DMS 273 (cell line): ENCODE results near the gene ZBTB5.
"Not testable (repeated sequence)": the region's sequence is repeated elsewhere in the genome, so short reads cannot be mapped to it uniquely, and the experiment has no call there.

Source experiments
- DNase-seq: peaks from one replicate; lab custom pipeline; 2025; ENCODE audit not compliant: unreplicated experiment; lab: John Stamatoyannopoulos, UW

The ZBTB5 gene

DNA sequence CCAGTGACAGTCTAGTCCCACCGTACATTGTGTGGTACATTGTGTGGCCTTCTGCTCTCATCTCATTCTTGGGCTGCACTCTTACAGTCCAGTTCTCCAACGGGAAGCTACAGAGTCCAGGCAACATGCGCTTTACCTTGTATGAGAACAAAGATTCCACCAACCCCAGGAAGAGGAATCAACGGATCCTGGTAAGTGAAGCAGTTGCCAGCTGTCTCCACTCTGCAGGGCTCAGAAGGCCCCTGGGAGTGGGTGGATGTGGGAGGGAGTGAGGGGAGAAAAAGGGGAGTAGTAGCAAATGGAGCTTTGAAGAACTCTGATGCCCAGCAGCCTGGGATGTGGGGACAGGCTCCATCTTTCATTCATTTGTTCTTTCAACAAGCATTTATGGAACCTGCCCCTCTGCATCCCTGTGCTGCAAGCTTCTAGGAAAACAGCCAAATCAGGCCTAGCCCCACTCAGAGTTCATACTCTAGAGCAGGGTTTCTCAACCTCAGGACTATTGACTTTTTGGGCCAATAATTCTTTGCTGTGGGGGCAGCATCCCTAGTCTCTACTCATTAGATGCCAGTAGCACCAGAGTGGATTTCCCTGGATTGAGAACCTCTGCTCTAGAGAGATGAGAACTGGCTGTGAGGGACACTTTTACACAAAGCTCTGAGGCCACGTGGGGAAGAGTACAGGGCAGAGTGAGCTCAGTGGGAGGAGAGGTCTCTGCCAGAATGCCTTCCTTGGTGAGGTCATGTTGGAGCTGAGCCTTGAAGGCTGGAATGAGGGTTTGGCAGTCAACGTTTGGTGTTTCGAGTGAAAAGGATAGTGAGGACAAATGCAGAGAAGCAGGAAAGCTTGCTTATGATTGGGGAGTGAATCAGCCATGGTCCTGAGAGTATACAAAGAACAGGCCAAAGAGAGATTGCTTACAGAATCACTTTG lies 21.6 kb upstream of the ZBTB5 start:
- peak; percentile 64 for DNase-seq

- peak; percentile 56 for DNase-seq
Observed at GRCh38 chr9:37486256-37486615, 21.0 kb upstream of the ZBTB5 start.

DNA sequence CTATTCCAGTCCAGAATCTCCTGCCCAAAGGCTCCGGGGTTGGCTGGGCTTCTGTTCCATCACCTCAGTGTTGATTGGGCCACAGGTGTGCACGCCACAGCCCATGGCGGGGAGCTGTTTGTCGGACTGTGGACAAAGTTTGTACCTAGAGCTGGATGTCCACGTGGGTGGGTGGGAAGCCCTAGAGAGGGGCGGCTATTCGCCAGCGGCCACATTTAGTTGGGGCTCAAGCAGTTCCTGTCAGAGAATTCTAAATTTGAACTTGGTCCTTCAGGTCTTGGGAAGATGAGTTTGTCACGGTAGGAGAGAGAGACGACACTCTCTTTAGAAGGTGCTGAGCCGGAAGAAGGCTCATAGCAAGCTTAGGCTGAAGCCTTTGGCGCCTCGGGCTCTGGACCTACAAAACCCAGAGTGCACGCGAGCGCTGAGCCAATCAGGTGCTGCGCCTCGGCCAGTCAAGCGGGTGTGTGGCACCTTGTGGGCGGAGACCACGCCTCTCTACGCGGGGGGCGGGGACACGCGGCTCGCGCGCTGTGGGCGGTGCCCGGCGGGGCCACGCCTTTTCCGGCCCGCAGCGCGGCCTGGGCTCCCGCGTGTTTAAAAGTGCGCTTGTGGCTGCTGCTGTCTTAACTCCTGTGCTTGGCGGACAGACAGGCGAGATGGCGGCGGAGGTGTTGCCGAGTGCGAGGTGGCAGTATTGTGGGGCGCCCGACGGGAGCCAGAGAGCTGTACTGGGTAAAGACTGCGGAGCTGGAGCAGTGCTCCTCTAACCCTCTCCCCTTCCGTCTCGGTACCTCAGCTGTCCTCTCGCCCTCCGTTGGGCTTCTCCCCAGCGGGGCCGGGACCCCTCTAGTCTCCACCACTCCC lies 20.4 kb upstream of the ZBTB5 start, which contains the start of gene POLR1E:
POLR1E (plus strand) TSS at position 560 of the 867 bp plus-strand sequence; CDS start at position 660, 100 bp downstream.
- DNase-seq: peak; percentile 97

GRCh38 chr9:37480759-37481158 lies 15.5 kb upstream of the ZBTB5 start:
- peak; percentile 17 for DNase-seq

DNA sequence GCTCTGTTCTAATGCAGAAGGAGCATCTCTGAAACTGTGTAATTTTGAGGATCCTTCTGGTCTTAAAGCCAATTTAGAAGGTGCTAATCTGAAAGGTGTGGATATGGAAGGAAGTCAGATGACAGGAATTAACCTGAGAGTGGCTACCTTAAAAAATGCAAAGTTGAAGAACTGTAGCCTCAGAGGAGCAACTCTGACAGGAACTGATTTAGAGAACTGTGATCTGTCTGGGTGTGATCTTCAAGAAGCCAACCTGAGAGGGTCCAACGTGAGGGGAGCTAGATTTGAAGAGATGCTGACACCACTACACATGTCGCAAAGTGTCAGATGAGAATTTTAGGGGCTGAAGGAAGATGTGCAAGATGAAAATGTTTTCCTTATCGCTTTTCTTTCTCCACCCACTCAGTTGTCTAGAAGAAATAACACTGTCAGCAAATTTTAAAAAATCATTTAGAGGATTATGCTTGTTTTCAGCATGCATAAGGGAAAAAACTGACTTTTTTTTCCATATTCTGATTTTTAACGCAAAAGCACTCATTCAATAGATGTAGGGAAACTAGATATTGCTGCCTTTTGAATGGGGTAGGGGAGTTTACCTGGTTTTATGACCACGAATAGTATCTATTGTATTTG lies 12.9 kb upstream of the ZBTB5 start:
- DNase-seq: not testable (repeated sequence)

DNA sequence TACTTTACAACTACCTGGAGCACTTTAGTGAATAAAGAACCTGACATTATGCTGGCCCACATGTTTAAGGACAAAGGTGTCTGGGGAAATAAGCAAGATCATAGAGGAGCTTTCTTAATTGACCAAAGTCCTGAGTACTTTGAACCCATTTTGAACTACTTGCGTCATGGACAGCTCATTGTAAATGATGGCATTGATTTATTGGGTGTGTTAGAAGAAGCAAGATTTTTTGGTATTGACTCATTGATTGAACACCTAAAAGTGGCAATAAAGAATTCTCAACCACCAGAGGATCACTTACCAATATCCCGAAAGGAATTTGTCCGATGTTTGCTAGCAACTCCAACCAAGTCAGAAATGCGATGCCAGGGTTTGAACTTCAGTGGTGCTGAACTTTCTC lies 12.2 kb upstream of the ZBTB5 start:
- not testable (repeated sequence) for DNase-seq

- no peak for DNase-seq
Observed at GRCh38 chr9:37476930-37477329, 11.7 kb upstream of the ZBTB5 start.

GRCh38 chr9:37474438-37474837 lies 9.2 kb upstream of the ZBTB5 start:
- no peak for DNase-seq

- not testable (repeated sequence) for DNase-seq
Observed at GRCh38 chr9:37473982-37474381, 8.7 kb upstream of the ZBTB5 start.

- peak; percentile 46 for DNase-seq
Observed at GRCh38 chr9:37471942-37472684, 6.9 kb upstream of the ZBTB5 start.

GRCh38 chr9:37468620-37469019 lies 3.4 kb upstream of the ZBTB5 start:
- DNase-seq: no peak

DNA sequence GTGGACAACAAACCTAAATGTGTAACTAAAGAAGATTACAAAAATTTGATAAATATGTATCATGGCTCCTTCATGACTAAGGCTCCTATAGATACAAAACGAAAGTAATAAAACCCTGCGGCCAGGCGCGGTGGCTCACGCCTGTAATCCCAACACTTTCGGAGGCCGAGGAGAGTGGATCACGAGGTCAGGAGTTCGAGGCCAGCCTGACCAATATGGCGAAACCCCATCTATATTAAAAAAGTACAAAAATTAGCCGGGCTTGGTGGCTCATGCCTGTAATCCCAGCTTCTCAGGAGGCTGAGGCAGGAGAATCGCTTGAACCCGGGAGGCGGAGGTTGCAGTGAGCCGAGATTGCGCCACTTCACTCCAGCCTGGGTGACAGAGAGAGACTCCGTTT lies 2.3 kb upstream of the ZBTB5 start:
- DNase-seq: not testable (repeated sequence)

- peak; percentile 94 for DNase-seq
Observed at GRCh38 chr9:37466037-37466709, 923 bp upstream of the ZBTB5 start.

- peak; percentile 98 for DNase-seq
Observed at GRCh38 chr9:37464426-37465248, 613 bp downstream of the ZBTB5 start.

GRCh38 chr9:37464006-37464405 lies 1.2 kb downstream of the ZBTB5 start:
- DNase-seq: no peak

- no peak for DNase-seq
Observed at GRCh38 chr9:37456817-37457216, 8.4 kb downstream of the ZBTB5 start.

- no peak for DNase-seq
Observed at GRCh38 chr9:37455884-37456647, 9.2 kb downstream of the ZBTB5 start.

GRCh38 chr9:37454238-37454637 lies 11.0 kb downstream of the ZBTB5 start:
- DNase-seq: no peak
